MM.1S (cell line): ENCODE measurements around the gene ACO2.
A peak's percentile ranks its signal among the peaks of the same experiment; 100 is the strongest.

Experiments used
- DNase-seq: peaks from one replicate; pipeline ENCODE4 v3.0.0-alpha.2; 2015
- H2AFZ ChIP-seq: fragments of 300-600 bp; sonication (generic); 2 replicates; pipeline ENCODE4 v1.6.0; 2016; ENCODE audit warnings: antibody characterized with exemption, low read length
- H3F3A ChIP-seq: fragments of 300-600 bp; sonication (generic); 2 replicates; pipeline ENCODE4 v1.6.1; 2016; ENCODE audit warnings: mild to moderate bottlenecking, antibody characterized with exemption, low read length, moderate library complexity, mixed read lengths; ENCODE audit not compliant: insufficient read depth
- H3K27ac ChIP-seq: fragments of 300-600 bp; sonication (generic); 2 replicates; pipeline ENCODE4 v1.5.1; 2016; ENCODE audit warnings: mild to moderate bottlenecking, low read length
- H3K27me3 ChIP-seq: fragments of 300-600 bp; sonication (generic); replicated peaks from 2 replicates; pipeline ENCODE4 v1.6.0; 2016; ENCODE audit warnings: low read length; ENCODE audit not compliant: insufficient read depth
- H3K36me3 ChIP-seq: fragments of 300-600 bp; sonication (generic); replicated peaks from 2 replicates; pipeline ENCODE4 v1.6.1; 2016; ENCODE audit warnings: mild to moderate bottlenecking, low read length, mixed read lengths; ENCODE audit not compliant: insufficient read depth
- H3K4me1 ChIP-seq: fragments of 300-600 bp; sonication (generic); 2 replicates; pipeline ENCODE4 v1.6.1; 2016; ENCODE audit warnings: low read length, mixed read lengths
- H3K4me2 ChIP-seq: fragments of 300-600 bp; sonication (generic); 2 replicates; pipeline ENCODE4 v1.6.0; 2016; ENCODE audit warnings: low read depth, low read length
- H3K4me3 ChIP-seq: fragments of 300-600 bp; sonication (generic); 2 replicates; pipeline ENCODE4 v1.5.1; 2016; ENCODE audit warnings: low read length, mixed read lengths
- H3K79me2 ChIP-seq: fragments of 300-600 bp; sonication (generic); 2 replicates; pipeline ENCODE4 v1.6.1; 2016; ENCODE audit warnings: mixed run types, low read length, mixed read lengths
- H3K9ac ChIP-seq: fragments of 300-600 bp; sonication (generic); 2 replicates; pipeline ENCODE4 v1.6.1; 2016; ENCODE audit warnings: low read length, mixed read lengths
- H3K9me2 ChIP-seq: fragments of 300-600 bp; sonication (generic); replicated peaks from 2 replicates; pipeline ENCODE4 v1.6.1; 2016; ENCODE audit warnings: mild to moderate bottlenecking, low read length, mixed read lengths; ENCODE audit not compliant: insufficient read depth
- H3K9me3 ChIP-seq: fragments of 300-600 bp; sonication (generic); replicated peaks from 2 replicates; pipeline ENCODE4 v1.6.1; 2016; ENCODE audit warnings: mild to moderate bottlenecking, low read length, mixed read lengths; ENCODE audit not compliant: insufficient read depth
- H4K20me1 ChIP-seq: fragments of 300-600 bp; sonication (generic); 2 replicates; pipeline ENCODE4 v1.6.1; 2016; ENCODE audit warnings: mild to moderate bottlenecking, low read length, moderate library complexity, mixed read lengths; ENCODE audit not compliant: insufficient read depth
- EZH2 ChIP-seq: fragments of 300-600 bp; sonication (generic); optimal IDR thresholded peaks from 2 replicates; pipeline ENCODE3; 2017; ENCODE audit warnings: low read depth, mild to moderate bottlenecking, antibody characterized with exemption, low read length, mixed read lengths
- EZH2phosphoT487 ChIP-seq: fragments of 300-600 bp; sonication (generic); IDR thresholded peaks from 2 replicates; pipeline ENCODE4 v1.6.1; 2018; ENCODE audit warnings: antibody characterized with exemption, low read length
- TF ChIP-seq, protein P1 (sequence below): fragments of 300-600 bp; sonication (generic); IDR thresholded peaks from 2 replicates; pipeline ENCODE4 v1.5.1; 2016; ENCODE audit warnings: antibody characterized with exemption, low read length, mixed read lengths

Gene ACO2

DNA sequence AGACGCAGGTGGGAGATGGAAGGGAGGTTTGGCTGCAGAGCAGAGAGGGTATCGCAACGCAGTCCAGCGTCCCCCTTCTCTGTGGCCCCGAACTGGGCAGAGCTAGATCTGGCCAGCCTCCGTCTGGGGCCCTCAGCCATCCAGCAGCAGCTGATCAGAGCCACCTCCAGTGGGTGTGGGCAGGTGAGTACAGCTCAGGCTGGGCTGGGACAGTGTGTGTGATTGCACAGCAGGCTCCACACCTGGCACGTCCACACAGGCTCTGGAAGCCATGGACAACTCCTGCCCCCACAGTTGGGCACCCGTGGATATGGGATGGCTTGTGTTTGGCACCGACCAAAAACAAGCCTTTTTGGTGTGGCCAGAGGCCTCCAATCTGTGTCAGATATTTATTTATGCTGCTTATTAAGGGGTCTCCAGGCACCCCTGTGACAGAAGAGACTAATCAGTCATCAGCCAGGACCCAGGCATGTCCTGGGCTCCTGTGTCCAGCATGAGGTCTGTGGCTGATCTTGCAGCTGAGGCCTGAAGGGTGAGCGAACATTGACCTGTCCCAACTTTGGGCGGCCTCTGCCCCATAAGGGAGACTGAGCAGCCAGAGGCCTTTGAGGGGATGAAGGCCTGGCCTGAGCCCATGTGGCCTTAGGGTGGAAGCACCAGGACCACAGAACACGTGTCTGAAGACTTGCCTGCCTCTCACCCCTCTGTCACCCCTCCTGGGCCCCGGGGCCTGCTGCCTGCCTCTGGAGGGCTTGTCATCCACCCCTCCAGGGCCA lies 56.7 kb downstream of the ACO2 start:
- no peak overlapping the region for H3K9ac ChIP-seq
- no peaks in the 10 kb centered on the region for H3K27me3 ChIP-seq

DNA sequence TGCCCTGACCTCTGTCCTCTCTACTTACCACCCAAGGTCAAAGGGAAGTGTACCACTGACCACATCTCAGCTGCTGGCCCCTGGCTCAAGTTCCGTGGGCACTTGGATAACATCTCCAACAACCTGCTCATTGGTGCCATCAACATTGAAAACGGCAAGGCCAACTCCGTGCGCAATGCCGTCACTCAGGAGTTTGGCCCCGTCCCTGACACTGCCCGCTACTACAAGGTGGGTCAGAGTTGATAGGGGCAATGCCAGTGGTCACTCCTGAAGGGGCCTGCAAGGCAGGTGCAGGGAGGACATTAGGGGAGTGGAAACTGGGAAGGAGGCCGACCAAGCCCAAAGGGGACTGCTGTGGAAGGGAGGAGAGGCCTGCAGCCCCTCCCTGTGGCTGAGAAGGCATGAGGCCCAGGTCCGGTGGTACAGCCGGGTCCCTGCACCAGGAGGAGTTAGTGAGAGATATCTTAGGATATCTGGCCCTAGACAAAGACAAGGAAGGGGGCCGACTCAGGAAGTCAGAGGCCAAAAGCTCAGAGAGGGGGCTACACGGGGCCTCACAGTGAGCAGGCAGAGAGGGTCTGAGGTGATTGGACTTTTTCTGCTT lies 57.4 kb downstream of the ACO2 start:
- no peaks in the 10 kb centered on the region for H3K9me3 ChIP-seq
- no peak overlapping the region for H3K4me2 ChIP-seq
- no peaks in the 10 kb centered on the region for H4K20me1 ChIP-seq
- H3K4me1 ChIP-seq, result no peaks in the 10 kb centered on the region
- no peak overlapping the region for H3K27ac ChIP-seq
- peaks cover 4% of the 10 kb centered on the region; the same call in 1 of the 2 replicates for H3K79me2 ChIP-seq
- no peaks in the 10 kb centered on the region for H3K27me3 ChIP-seq
- TF ChIP-seq EZH2phosphoT487, result no peak
- TF ChIP-seq, protein P1, sequence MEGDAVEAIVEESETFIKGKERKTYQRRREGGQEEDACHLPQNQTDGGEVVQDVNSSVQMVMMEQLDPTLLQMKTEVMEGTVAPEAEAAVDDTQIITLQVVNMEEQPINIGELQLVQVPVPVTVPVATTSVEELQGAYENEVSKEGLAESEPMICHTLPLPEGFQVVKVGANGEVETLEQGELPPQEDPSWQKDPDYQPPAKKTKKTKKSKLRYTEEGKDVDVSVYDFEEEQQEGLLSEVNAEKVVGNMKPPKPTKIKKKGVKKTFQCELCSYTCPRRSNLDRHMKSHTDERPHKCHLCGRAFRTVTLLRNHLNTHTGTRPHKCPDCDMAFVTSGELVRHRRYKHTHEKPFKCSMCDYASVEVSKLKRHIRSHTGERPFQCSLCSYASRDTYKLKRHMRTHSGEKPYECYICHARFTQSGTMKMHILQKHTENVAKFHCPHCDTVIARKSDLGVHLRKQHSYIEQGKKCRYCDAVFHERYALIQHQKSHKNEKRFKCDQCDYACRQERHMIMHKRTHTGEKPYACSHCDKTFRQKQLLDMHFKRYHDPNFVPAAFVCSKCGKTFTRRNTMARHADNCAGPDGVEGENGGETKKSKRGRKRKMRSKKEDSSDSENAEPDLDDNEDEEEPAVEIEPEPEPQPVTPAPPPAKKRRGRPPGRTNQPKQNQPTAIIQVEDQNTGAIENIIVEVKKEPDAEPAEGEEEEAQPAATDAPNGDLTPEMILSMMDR, result no peak
- no peak for TF ChIP-seq EZH2
- no peak overlapping the region for H3K4me3 ChIP-seq
- no peak overlapping the region for H2AFZ ChIP-seq
- no peak overlapping the region for H3K9ac ChIP-seq
- H3K36me3 ChIP-seq, result peaks cover 13% of the 10 kb centered on the region
- no peak for DNase-seq
- no peaks in the 10 kb centered on the region for H3K9me2 ChIP-seq
- peaks cover 7% of the 10 kb centered on the region for H3F3A ChIP-seq

More for the DNA sequence above, 56.7 kb downstream of the ACO2 start:
- Histone ChIP-seq H3K36me3 (peaks cover 13% of the 10 kb centered on the region), H3K4me1 (no peaks in the 10 kb centered on the region), H3F3A (peaks cover 7% of the 10 kb centered on the region), H3K9me3 (no peaks in the 10 kb centered on the region), H3K4me2 (no peak overlapping the region), H3K4me3 (no peak overlapping the region), H3K27ac (no peak overlapping the region), H4K20me1 (no peaks in the 10 kb centered on the region), H3K79me2 (peaks cover under 1% of the 10 kb centered on the region; the same call in 1 of the 2 replicates), H3K9me2 (no peaks in the 10 kb centered on the region), H2AFZ (no peak overlapping the region)
- no peak for DNase-seq
- TF ChIP-seq EZH2, result no peak

DNA sequence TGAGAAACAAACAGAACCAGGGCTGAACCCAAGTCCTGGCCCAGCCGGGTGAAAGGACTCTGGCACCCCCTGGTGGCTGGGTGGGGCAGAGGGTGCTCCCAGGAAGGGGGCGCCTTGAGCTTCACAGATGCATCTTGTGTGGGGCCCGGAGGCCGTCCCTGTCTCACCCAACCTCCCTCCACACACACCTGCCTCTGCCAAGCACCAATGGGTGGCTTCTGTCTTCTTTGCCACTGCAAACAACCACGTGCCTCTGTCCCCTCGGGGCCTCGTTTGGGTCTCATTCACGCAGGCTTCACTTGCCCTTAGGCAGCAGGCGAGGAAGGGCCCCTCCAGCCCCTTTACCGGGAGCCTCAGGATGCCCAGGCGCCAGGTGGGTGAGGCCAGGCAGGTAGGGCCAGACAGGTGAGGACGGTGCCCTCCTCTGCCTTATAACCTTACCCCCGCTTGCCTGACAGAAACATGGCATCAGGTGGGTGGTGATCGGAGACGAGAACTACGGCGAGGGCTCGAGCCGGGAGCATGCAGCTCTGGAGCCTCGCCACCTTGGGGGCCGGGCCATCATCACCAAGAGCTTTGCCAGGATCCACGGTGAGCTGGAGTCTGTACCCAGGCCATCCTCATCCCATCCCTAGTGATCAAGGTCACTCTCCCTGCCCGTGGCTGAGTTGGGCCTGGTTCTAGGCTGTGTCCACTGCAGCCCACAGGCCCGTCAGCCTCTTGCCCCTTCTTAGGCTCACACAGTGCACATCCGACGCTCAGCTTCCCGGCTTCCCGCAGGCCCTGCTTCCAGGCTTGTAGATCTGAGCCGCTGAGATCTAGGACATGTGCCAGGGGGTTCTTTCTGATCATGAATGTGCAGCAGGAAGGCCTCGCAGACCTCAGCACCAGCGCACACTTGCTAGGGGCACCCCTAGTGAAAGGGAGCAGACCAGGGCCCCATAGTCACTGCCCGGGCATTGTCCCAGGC lies 58.2 kb downstream of the ACO2 start:
- no peak overlapping the region for H3K4me2 ChIP-seq

More for the DNA sequence above, 58.2 kb downstream of the ACO2 start:
- Histone ChIP-seq H3K9me2 (no peaks in the 10 kb centered on the region), H3F3A (peaks cover 5% of the 10 kb centered on the region), H3K4me3 (no peak overlapping the region), H3K4me1 (no peaks in the 10 kb centered on the region), H3K9ac (no peak overlapping the region), H3K79me2 (peaks cover 6% of the 10 kb centered on the region), H4K20me1 (no peaks in the 10 kb centered on the region), H2AFZ (no peak overlapping the region), H3K27ac (no peak overlapping the region), H3K27me3 (no peaks in the 10 kb centered on the region), H3K36me3 (peaks cover 13% of the 10 kb centered on the region), H3K9me3 (no peaks in the 10 kb centered on the region)
- DNase-seq, result peak; percentile 30
- TF ChIP-seq, protein P1, result peak; percentile 87
- no peak for TF ChIP-seq EZH2phosphoT487
